NCI-H187 treated with DMSO at 0.1 percent for 48 hours (cell line): ENCODE results near the gene PRTFDC1.
"Not testable (repeated sequence)": the region's sequence is repeated elsewhere in the genome, so short reads cannot be mapped to it uniquely, and the experiment has no call there.

Experiments
- DNase-seq: peaks from one replicate; lab custom pipeline; 2025; lab: John Stamatoyannopoulos, UW

The PRTFDC1 gene

DNA sequence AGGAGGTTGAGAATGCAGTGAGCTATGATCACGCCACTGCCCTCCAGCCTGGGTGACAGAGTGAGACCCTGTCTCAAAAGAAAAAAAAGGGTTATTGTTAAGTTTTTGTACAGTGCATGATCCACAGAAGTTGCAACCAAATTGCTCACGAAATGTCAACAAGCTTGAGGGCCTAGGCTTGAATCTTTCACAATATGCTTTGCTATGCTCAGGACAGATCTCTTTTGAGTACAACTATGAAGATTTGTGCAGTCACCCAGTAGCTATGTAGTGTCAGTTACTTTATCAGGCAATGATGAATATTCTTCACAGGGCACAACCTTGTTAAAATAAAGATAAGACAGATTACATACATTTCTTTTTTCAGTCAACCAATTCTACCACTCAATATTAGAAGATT is 109.2 kb downstream of the PRTFDC1 start:
- no peak for DNase-seq

DNA sequence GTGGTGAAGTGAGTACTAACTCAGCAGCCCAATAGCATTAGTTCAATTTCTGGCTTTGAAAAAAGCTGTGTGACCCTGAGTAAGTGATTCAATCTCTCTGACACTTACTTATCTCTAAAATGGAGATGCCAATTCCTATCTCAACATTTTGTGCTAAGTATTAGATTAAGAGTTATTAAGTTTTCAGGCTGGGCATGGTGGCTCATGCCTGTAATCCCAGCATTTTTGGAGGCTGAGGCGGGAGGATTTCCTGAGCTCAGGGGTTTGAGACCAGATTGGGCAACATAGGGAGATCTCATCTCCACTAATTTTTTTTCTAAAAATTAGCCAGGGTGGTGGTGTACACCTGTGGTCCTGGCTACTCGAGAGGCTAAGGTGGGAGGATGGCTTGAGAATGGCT is 109.5 kb downstream of the PRTFDC1 start:
- no peak for DNase-seq

DNA sequence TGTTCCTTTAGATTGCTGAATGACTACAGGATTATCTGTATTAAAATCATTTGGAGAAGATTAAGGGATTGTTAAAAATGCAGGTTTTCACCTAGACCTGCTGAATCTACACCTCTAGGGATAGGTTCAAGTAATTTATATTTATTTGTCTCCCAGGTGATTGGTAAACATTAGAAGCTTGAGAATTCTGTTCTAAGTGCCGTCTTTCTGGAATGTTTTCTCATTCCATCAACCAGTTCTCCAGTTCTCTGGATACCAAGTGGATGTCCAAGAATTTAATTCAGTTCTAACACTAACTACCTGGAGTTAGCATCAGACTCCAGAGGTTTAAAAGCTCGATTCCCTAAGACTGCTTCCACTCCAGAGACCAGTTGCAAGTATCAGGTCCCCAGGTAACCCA is 110.9 kb downstream of the PRTFDC1 start:
- DNase-seq = no peak

DNA sequence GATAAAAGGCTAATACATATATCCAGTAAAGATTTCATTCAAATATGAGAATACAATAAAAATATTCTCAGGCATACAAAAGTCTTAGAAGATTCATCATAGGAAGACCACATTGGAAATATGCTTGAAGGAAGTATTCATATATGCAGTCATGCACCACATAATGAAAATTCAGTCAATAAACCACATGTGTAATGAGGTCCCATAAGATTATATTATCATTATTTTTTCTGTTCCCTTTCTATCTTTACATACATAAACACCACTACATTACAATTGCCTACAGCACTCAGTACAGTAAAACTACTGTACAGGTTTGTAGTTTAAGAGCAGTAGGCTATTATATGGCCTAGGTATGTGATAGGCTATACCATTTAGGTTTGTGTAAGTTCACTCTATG is 111.6 kb downstream of the PRTFDC1 start:
- no peak for DNase-seq

DNA sequence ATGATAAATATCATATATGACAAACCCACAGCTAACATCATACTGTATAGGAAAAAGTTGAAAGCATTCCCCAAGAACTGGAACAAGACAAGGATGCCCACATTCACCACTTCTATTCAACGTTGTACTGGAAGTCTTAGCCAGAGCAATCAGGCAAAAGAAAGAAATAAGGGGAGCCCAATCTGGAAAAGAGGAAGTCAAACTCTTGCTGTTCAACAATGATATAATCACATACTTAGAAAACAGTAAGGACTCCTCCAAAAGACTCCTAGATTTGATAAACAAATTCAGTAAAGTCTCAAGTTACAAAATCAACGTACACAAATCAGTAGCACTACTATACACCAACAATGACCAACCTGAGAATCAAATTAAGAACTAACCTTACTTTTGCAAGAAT is 114.6 kb downstream of the PRTFDC1 start:
- not testable (repeated sequence) for DNase-seq

DNA sequence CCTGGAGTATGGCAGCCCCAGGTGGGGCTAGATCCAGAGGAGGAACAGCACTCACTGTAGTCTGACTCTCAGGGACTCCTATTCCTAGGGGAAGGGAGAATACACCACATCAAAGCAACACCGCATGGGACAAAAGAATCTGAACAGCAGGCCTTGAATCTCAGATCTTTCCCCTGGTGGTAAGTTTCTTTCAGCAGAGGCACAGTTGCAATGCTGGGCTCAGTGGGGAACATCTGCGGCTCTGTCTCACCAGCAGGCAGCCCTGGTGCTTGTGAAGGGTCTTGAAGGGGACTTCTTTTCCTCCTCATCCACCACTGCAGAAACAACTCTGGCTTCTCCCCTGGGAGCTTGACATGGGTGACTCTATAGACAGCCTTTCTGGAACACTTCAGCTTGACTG is 117.5 kb downstream of the PRTFDC1 start:
- DNase-seq = no peak

DNA sequence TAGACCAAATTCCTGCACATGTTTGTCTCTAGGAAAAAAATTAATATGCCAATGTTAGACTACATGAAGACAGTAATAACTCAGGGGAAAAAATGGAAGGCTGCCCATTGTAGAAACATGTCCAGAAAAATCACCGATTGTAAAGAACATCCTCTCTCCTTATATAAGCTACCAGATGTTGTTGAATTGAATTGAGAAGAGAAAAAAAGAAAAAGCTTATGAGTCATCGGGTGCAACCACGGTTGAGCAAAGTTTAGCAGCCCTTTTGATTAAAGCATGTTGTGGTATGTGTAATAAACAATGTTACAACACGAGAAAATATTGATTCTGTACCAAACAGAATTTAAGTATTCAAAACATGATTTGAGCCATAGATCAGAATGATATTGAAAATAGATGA is 126.4 kb downstream of the PRTFDC1 start:
- DNase-seq = no peak

DNA sequence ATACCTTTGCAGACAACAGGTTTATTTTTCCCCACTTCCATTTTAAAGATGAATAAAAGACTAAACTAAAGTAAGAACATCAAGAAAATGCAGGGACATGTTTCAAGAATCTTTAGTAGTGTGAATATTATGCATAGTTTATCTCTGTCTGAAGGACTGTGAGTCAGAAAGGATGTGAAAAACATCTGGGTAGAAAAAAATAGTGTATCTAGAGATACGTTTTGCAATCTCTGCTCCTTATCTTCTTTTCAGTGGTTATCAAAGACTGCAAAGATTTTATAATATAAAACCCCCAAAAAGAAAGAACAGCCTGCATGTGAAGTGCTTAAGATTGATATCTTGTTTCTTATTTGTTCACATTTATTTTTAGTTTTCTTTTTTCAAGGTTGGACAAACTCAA is 126.9 kb downstream of the PRTFDC1 start:
- DNase-seq = no peak

DNA sequence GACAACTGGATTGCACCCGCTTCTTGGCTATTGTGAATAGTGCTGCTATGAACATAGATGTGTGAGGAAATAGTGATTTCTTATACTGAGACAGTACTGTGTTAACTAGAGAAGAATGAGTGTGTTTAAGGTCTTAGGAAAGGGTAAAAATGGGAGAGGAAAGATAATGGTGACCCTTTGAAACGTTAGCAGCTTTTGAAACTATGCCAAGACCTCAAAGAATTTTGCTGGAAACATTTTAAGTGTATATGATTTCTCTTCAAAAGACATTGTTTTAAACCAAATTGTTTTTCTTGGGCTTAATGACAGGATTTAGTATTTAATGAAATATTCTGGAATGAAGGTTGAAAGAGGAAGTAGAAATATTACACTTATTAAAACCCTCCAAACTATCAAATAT is 127.9 kb downstream of the PRTFDC1 start:
- no peak for DNase-seq

DNA sequence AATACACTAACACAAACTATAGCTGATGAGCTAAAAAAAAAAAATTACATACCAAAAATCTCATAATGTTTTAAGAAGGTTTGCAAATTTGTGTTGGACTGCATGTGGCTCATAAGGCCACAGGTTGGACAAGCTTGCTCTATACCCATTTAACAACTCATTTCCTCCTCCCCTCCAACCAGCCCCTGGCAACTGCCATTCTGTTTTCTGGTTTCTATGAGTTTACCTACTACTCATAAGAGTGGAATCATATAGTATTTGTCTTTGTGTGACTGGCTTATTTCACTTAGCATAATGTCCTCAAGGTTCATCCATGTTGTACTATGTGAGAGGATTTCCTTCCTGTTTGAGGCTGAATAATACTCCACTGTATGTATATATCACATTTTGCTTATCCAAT is 128.3 kb downstream of the PRTFDC1 start:
- DNase-seq = no peak

DNA sequence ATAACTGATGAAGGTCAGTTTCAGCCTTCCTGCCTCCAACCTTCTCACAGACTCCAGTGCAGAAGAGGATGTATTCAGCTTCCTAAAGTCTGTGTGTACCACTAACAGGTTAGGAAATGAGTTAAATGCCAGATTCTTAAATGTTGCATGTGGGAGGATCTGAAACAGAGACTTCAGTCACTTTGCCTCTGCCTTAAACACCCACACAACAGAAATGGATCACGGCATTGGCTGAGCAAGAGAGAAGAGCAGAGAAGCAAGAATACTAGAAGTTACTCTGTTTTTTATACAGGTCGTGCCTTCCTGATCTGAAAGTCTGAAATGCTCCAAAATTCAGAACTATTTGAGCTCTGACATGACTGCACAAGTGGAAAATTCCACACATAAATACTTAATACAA is 129.8 kb downstream of the PRTFDC1 start:
- DNase-seq = no peak

DNA sequence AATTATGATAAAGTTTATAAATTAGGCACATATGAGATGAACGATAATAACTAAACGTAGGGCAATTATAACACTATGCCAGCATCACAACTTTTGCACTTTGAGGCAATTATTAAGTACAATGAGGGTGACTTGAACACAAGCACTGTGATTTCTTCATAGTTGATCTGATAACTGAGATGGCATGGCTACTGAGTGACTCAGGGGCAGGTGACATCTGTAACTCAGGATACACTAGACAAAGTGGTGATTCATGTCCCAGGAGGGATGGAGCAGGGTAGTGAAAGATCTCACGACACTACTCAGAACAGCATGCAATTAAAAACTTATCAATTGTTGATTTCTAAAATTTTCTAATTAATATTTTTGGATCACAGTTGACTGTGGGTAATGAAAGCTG is 130.4 kb downstream of the PRTFDC1 start:
- no peak for DNase-seq

DNA sequence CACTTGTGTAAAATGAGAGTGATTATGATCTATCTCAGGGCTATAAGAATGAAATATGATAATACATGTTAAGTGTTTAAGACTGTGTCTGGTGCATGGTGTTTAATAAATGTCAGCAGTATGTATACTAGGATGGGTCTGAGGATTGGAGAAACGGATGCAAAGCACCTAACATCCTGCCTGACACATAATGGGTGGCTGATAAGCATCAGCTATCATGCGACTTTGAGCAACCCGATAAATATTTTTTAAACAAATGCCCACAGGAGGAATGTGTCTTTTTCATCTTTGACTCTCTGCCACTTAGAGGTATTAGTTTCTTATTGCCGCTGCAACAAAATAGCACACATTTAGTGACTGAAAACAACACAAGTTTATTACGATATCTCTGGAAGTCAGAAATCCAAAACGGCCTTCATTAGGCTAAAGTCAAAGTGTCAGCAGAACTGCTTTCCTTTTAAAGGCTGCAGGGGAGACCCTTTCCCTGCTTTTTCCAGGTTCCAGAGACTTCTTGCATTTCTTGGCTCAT is 135.5 kb downstream of the PRTFDC1 start:
- DNase-seq = no peak

DNA sequence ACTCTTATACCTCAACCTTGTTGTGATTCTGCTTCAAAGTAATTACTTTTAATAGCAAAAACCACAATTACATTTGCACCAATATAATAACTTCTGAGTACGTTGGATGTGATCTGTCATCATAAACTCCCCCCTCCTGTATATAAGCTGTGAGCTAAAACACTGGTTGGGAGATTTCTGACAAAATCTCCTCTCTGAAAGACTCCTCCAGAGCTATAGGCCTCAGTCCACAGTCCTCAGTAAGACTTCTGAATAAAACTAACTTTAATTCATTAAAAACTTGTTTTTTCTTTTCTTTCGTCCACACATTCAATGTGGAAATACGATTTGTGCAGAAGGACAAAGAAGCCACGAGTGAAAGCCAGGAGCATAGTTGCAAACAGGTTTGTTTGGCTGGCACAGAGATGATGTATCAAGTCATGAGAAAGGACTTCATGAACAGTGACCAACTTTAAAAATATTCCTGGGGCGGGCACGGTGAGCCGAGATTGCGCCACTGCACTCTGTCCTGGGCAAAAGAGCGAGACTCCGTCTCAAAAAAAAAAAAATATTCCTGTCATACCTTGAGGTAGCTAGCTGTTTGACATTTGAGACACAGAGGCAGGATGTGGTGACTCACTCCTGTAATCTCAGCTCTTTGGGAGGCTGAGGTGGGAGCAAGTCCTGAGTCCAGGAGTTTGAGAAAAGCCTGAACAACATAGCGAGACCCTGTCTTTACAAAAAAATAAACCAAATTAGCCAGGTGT is 137.7 kb downstream of the PRTFDC1 start:
- no peak for DNase-seq

DNA sequence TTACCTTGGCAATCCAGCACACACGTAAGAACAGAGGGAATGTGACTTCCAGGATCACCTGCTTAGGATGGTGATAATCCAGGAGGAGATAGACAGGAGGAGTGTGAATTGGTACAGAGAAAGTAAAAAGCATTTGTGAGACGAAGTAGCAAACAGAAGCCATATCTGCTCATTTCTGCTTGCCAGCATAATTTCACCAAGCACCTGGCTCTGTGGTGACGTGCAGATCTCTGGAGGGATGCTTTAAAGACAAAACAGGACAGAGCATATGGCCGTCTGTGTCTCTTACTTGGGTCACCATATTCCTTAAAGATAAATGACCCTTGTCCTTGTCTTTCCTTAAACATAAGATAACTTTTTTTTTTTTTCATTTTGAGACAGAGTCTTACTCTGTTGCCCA is 138.6 kb downstream of the PRTFDC1 start:
- DNase-seq = no peak

DNA sequence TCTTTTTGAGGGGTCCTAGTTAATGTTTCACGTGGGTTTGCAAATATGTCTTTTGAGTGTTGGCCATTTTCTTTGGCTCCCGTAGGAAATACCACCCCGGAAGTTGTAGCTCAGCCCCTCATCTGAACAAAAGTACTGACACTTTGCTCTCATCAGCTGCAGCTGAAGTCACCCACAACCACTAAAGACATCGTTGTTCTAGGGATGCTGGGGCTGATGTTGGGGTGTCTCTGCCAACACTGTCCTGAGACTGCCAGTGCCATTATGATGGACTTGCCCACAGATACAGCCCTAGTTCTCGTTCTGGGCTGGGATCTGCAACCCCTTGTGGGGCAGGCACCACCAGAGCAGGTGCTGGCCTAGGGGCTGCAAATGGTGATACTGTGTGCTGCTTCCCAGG is 146.1 kb downstream of the PRTFDC1 start:
- DNase-seq = no peak

DNA sequence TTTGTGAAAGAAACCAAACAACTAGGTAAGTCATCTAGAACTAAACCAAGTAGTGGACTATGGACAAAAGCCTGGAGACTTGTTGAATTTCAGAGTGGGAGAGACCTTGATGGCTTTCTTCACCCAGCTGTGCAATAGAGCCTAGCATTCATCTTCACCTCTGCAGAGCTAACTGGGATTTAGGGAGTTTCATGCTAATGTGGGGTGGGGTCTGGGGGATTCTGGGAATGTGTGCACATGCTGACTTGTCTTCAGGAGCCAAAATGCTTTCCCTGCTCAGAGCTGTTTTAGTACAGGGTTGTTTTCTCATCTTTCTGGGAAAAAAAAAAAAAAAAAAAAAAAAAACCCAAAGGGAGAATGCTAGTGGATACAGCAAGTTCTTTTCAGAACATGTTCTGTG is 147.4 kb downstream of the PRTFDC1 start:
- DNase-seq = no peak

DNA sequence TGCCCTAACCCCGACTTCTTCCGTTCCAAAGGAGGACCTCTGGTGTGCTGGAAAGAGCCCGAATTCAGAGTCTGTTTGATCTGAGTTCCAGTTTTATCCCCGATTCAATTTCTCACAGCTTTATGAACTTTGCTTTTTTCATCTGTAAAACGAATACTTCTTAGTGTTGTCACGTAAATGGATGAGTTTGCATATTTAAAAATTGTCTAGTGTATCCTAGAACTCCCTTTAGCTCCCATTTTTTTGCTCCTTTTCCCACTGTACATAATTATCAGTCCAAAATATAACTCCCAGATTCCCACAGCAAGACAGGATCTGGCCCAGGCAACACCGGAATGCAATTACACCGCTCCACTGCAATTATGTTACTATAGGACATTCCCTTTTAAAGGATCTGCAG is 148.0 kb downstream of the PRTFDC1 start:
- no peak for DNase-seq

DNA sequence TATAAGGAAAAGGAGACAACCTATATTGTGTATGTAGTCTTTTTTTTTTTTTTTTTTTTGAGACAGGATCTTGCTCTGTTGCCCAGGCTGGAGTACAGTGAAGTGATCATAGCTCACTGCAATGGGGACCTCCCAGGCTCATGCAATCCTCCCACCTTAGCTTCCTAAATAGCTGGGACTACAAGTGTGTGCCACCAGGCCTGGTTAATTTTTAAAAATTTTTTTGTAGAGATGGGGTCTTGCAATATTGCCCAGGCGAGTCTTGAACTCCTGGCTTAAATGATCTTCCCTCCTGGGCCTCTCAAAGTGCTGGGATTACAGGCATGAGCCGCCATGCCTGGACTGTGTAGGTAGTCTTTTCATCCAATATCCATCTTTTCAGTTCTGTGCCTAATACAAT is 150.0 kb downstream of the PRTFDC1 start:
- no peak for DNase-seq

DNA sequence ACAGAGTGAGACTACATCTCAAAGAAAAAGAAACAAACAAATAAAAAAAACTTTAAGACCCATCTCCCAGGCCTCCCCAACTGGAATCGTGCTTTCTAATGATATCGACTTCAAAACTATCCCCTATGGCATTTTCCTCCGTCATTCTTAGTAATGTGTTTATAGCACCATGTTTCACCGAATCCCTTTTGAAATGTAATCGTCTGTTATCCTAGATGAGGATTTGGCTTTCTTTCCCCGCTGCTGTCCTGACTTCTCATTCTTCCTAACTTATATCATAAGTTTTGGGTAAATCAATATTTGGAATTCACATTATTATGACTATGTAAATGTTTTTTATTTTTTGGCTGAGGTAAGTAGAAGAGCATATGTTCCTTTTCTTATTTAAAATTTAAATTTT is 151.5 kb downstream of the PRTFDC1 start:
- DNase-seq = no peak
